ENCODE measurements around the gene ABLIM3. TPM values are rescaled to one million over a fixed set of nuclear protein-coding genes. Genes with fewer than 3 reads are reported as not detected.

ABLIM3 gene
- total RNA-seq = 22.2 and 32.8 TPM in 2 replicates

DNA sequence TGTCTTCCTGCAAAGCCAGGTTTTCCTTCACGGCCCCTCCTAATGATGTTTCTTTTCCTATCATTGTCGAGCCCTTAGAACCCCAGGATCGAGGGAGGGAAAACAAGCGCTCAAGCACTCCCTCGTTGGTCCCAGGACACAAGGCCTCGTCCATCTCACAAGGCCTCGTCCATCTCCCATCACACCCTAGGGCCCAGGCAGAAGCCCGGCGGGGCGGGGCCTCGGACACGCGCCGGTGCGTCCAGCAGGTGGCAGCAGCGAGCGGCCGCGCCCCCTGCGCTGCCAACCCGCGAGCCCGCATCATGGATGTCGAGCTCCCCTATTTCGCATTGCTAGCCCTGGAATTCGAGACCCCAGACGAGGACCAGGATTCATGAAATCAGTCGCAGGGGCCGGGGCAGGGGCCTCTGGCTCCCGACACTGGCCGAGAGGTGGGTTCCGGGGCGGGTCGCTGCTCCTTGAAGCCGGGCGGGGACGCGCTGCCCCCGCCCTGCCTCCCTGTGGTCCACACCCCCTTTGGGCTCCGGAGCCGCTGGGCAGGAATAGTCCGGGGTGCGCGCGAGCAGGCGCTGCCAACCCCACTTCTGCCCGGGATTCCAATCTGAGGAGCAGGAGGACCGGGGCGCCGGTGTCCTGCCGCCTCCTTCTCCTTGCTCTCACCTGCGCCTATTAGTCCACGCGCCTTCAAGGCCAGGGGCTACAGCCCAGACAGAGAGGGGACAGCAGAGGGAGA, at the start of gene ABLIM3:
Gene ABLIM3 (plus strand): TSS at position 270 of the 733 bp plus-strand sequence. CDS start 603 bp downstream, outside the sequence.
- TF ChIP-seq, protein P1, sequence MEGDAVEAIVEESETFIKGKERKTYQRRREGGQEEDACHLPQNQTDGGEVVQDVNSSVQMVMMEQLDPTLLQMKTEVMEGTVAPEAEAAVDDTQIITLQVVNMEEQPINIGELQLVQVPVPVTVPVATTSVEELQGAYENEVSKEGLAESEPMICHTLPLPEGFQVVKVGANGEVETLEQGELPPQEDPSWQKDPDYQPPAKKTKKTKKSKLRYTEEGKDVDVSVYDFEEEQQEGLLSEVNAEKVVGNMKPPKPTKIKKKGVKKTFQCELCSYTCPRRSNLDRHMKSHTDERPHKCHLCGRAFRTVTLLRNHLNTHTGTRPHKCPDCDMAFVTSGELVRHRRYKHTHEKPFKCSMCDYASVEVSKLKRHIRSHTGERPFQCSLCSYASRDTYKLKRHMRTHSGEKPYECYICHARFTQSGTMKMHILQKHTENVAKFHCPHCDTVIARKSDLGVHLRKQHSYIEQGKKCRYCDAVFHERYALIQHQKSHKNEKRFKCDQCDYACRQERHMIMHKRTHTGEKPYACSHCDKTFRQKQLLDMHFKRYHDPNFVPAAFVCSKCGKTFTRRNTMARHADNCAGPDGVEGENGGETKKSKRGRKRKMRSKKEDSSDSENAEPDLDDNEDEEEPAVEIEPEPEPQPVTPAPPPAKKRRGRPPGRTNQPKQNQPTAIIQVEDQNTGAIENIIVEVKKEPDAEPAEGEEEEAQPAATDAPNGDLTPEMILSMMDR (IDR thresholded peaks at IDR 0.05; ENCODE audit: insufficient read depth, low read depth, low read length) = peak; percentile 89
- peak within 1 kb of the TSS; percentile 88 for H3K4me3 ChIP-seq (ENCODE audit: low read depth, low read length)
- peak; percentile 65 for DNase-seq (ENCODE audit: low read depth)

DNA sequence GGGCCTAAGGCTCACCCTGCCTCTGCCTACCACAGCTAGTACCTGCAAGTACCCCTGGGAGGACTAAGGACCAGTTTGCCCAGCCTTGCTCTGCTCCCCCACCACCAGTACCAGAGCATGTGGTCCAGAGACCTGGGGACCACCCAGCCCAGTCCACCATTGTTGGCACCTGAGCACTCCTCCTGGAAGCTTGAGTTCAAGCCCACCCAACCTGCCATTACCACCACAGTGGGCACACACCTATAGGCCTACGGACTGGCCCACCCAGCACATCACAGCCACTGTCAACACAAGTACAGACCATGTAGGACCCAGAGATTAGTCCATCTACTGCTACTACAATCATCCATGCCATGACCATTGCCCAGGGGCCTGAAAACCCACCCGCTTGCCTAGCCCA, 47.7 kb upstream of the ABLIM3 start:
- H3K4me3 ChIP-seq (ENCODE audit: low read depth, low read length) = no peak overlapping the region
- TF ChIP-seq, protein P1 (IDR thresholded peaks at IDR 0.05; ENCODE audit: insufficient read depth, low read depth, low read length) = no peak
- DNase-seq (ENCODE audit: low read depth) = no peak

DNA sequence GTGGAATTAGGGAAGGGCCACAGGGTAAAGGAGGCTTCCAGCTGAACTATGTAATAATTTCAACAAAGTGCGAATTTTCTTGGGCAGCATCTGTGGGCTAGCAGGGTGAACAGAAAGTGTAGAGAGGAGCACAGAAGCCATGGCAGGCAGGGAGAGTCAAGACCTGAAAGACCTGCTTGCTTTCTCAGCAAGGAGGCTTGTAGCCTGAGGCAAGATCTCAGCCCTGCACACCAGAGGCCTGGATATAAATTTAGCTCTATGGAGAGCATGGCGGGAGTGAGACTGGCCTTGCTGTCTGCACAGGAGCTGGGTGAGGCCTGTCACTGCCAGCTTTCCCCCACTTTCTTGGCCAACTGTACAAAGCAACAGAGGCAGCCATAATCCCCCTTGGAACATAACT, 46.3 kb upstream of the ABLIM3 start:
- no peak for DNase-seq (ENCODE audit: low read depth)
- TF ChIP-seq, protein P1 (IDR thresholded peaks at IDR 0.05; ENCODE audit: insufficient read depth, low read depth, low read length) = no peak
- no peak overlapping the region for H3K4me3 ChIP-seq (ENCODE audit: low read depth, low read length)

DNA sequence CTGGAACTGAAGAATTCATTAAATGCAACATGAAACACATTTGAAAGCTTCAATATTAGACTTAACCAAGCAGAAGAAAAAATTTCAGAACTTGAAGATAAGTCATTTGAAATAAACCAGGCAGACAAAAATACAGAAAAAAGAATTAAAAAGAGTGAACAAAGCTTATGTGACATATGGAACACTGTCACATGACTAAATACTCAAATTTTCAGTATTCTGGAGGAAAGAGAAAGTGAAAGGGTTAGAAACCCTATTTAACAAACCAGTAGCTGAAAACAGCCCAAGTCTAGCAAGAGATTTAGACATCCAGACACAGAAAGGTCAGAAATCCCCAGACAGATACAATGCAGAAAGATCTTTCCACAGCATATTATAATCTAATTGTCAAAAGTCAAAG, 41.4 kb upstream of the ABLIM3 start:
- DNase-seq (ENCODE audit: low read depth) = no peak
- no peak overlapping the region for H3K4me3 ChIP-seq (ENCODE audit: low read depth, low read length)
- TF ChIP-seq, protein P1 (IDR thresholded peaks at IDR 0.05; ENCODE audit: insufficient read depth, low read depth, low read length) = no peak

DNA sequence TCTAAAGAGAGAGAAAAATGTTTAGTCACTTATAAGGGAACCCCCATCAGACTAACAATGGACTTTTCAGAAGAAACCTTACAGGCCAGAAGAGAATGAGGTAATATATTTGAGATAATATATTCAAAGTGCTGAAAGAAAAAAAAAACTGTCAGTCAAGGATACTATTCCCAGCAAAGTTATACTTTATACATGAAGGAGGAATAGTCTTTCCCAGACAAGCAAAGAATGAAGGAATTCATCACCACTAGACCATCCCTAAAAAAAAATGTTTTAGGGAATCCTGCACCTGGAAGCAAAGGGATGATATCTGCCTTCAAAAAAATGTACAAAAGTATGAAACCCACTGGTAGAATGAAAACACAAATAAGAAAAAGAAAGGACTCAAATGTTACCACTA, 41.0 kb upstream of the ABLIM3 start:
- no peak for DNase-seq (ENCODE audit: low read depth)
- TF ChIP-seq, protein P1 (IDR thresholded peaks at IDR 0.05; ENCODE audit: insufficient read depth, low read depth, low read length) = no peak
- no peak overlapping the region for H3K4me3 ChIP-seq (ENCODE audit: low read depth, low read length)

DNA sequence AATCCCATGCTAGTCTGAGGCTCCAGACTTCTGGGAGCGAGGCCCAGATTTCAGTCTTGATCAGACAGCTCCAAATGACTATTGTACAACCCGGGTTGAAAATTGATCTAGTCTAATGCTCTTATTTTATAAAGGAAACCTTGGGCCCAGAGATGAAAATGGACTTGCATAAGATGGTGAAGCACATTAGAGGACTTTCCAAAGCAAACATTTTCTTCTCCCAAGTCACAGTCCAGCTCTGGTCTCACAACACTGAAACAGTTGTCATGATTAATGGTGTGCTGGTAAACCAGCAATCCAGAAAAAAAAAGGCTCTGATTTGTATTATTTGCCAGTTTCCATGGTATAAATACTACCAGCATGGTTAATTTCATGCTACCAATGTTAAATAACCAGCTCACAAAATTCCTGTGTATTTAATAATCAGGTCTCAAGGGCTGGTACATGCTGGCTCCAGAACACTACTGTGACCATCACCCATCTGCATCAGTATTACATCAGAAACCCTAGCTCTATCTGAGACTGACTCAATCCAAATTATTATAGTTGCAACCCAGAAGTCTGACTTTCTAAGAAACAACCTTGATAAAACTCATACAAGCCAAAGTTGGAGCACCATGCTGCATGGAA, 32.5 kb upstream of the ABLIM3 start:
- TF ChIP-seq, protein P1 (IDR thresholded peaks at IDR 0.05; ENCODE audit: insufficient read depth, low read depth, low read length) = no peak
- H3K4me3 ChIP-seq (ENCODE audit: low read depth, low read length) = no peak overlapping the region

More for the DNA sequence above, 32.5 kb upstream of the ABLIM3 start:
- DNase-seq (ENCODE audit: low read depth) = no peak

All from fibroblast of villous mesenchyme (primary cell).